ENCODE data around the gene SH3PXD2B. TPM values are rescaled to one million over a fixed set of nuclear protein-coding genes. Genes with fewer than 3 reads are reported as not detected.
"Not testable (repeated sequence)": the region's sequence is repeated elsewhere in the genome, so short reads cannot be mapped to it uniquely, and the experiment has no call there.

The SH3PXD2B gene
- total and polyA plus RNA-seq, 8 donors: 6.7 to 63.0 (median 20.5) TPM

GRCh38 chr5:172402531-172403188 lies 51.7 kb downstream of the SH3PXD2B start:
- 78 to 87% (median 82%) methylated on average over 7 to 13 of the region's 13 CpGs for WGBS, 5 donors
- peaks cover 10 to 57% (median 34%) of the 10 kb centered on the region in 4 donors for H3K4me1 ChIP-seq
- peaks cover 6 to 31% (median 28%) of the 10 kb centered on the region in 4 donors for H3K36me3 ChIP-seq
- TF ChIP-seq POLR2AphosphoS5 (IDR thresholded peaks at IDR 0.05) (no peak), CTCF (IDR thresholded peaks at IDR 0.05) (no peak), POLR2A (IDR thresholded peaks at IDR 0.05) (no peak), EP300 (IDR thresholded peaks at IDR 0.05) (no peak)
- no peak overlapping the region for H3K4me3 ChIP-seq
- peak overlapping the region in 4 of 5 donors; percentile 63 to 89 (median 80) for H3K27ac ChIP-seq
- intact Hi-C loops (cut with DNase I; ENCODE audit: low total_unique reads): no loop called here
- no peak for DNase-seq
- H3K27me3 ChIP-seq: no peaks in the 10 kb centered on the region
- H3K9me3 ChIP-seq: peaks cover 0 to 3% (median under 1%) of the 10 kb centered on the region in 4 donors

DNA sequence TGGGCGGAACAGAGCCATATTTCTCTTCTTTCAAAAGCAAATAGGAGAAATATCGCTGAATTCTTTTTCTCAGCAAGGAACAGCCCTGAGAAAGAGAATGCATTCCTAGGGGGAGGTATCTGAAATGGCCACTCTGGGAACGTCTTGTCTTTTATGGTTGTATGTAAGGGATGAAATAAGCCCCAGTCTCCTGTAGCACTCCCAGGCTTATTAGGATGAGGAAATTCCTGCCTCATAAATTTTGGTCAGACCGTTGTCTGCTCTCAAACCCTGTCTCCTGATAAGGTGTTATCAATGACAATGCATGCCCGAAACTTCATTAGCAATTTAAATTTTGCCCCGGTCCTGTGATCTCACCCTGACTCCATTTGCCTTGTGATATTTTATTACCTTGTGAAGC lies 52.3 kb downstream of the SH3PXD2B start:
- H3K9me3 ChIP-seq; intact Hi-C loops (cut with DNase I; ENCODE audit: low total_unique reads); H3K4me3 ChIP-seq; H3K27me3 ChIP-seq; DNase-seq: not testable (repeated sequence)
- H3K27ac ChIP-seq: peak overlapping the region in 1 of 5 donors; percentile 89
- H3K4me1 ChIP-seq: peaks cover 10 to 50% (median 30%) of the 10 kb centered on the region in 4 donors
- 90 to 94% (median 94%) methylated on average over 6 of the region's 6 CpGs for WGBS, 5 donors
- peaks cover 6 to 34% (median 33%) of the 10 kb centered on the region in 4 donors for H3K36me3 ChIP-seq

- no peak for DNase-seq
- peaks cover 2 to 24% (median 22%) of the 10 kb centered on the region in 4 donors for H3K36me3 ChIP-seq
- H3K9me3 ChIP-seq: peaks cover 0 to 15% (median 7%) of the 10 kb centered on the region in 4 donors
- peaks cover 10 to 39% (median 23%) of the 10 kb centered on the region in 4 donors for H3K4me1 ChIP-seq
- no peak overlapping the region for H3K4me3 ChIP-seq
- H3K27me3 ChIP-seq: no peaks in the 10 kb centered on the region
- no peak for TF ChIP-seq POLR2AphosphoS5 (IDR thresholded peaks at IDR 0.05)
- no peak for TF ChIP-seq EP300 (IDR thresholded peaks at IDR 0.05)
- 83 to 94% (median 92%) methylated on average over 4 of the region's 4 CpGs for WGBS, 5 donors
- no peak overlapping the region for H3K27ac ChIP-seq
- intact Hi-C loops (cut with DNase I; ENCODE audit: low total_unique reads): no loop called here
Measured at GRCh38 chr5:172399826-172400225, 54.5 kb downstream of the SH3PXD2B start.

GRCh38 chr5:172399336-172399735 lies 55.0 kb downstream of the SH3PXD2B start:
- intact Hi-C loops (cut with DNase I; ENCODE audit: low total_unique reads): no loop called here
- H3K4me1 ChIP-seq: peaks cover 10 to 34% (median 21%) of the 10 kb centered on the region in 4 donors
- H3K36me3 ChIP-seq: peaks cover 0 to 27% (median 23%) of the 10 kb centered on the region in 4 donors
- DNase-seq: no peak
- no peak overlapping the region for H3K27ac ChIP-seq
- H3K27me3 ChIP-seq: no peaks in the 10 kb centered on the region
- no peak for TF ChIP-seq POLR2AphosphoS5 (IDR thresholded peaks at IDR 0.05)
- no peak for TF ChIP-seq CTCF (IDR thresholded peaks at IDR 0.05)
- TF ChIP-seq EP300 (IDR thresholded peaks at IDR 0.05): no peak
- TF ChIP-seq POLR2A (IDR thresholded peaks at IDR 0.05): no peak
- H3K4me3 ChIP-seq: no peak overlapping the region
- peaks cover 0 to 15% (median 7%) of the 10 kb centered on the region in 4 donors for H3K9me3 ChIP-seq
- WGBS, 5 donors: 71 to 87% (median 83%) methylated on average over 6 of the region's 6 CpGs

- H3K27me3 ChIP-seq; H3K4me3 ChIP-seq; H3K27ac ChIP-seq; DNase-seq; intact Hi-C loops (cut with DNase I; ENCODE audit: low total_unique reads): not testable (repeated sequence)
- H3K4me1 ChIP-seq: peaks cover 10 to 27% (median 16%) of the 10 kb centered on the region in 4 donors
- H3K36me3 ChIP-seq: peaks cover 0 to 34% (median 28%) of the 10 kb centered on the region in 4 donors
- H3K9me3 ChIP-seq: peaks cover 0 to 15% (median 7%) of the 10 kb centered on the region in 4 donors
- WGBS, 5 donors: 83 to 91% (median 87%) methylated on average over 4 of the region's 4 CpGs
Measured at GRCh38 chr5:172398645-172399044, 55.7 kb downstream of the SH3PXD2B start.

- DNase-seq; H3K27ac ChIP-seq; intact Hi-C loops (cut with DNase I; ENCODE audit: low total_unique reads); H3K4me3 ChIP-seq; H3K27me3 ChIP-seq: not testable (repeated sequence)
- H3K9me3 ChIP-seq: peaks cover 0 to 15% (median 7%) of the 10 kb centered on the region in 4 donors
- peaks cover 0 to 44% (median 37%) of the 10 kb centered on the region in 4 donors for H3K36me3 ChIP-seq
- WGBS, 5 donors: 93 to 98% (median 97%) methylated on average over 8 of the region's 8 CpGs
- peaks cover 0 to 12% (median 2%) of the 10 kb centered on the region in 4 donors for H3K4me1 ChIP-seq
Measured at GRCh38 chr5:172396994-172397393, 57.3 kb downstream of the SH3PXD2B start.

Data from stomach (tissue), 9 donors.